ENCODE measurements around the gene ACTR8.

The ACTR8 gene

GRCh38 chr3:53843195-53844177, 38.5 kb downstream of the ACTR8 start:
- TF ChIP-seq, protein P1, sequence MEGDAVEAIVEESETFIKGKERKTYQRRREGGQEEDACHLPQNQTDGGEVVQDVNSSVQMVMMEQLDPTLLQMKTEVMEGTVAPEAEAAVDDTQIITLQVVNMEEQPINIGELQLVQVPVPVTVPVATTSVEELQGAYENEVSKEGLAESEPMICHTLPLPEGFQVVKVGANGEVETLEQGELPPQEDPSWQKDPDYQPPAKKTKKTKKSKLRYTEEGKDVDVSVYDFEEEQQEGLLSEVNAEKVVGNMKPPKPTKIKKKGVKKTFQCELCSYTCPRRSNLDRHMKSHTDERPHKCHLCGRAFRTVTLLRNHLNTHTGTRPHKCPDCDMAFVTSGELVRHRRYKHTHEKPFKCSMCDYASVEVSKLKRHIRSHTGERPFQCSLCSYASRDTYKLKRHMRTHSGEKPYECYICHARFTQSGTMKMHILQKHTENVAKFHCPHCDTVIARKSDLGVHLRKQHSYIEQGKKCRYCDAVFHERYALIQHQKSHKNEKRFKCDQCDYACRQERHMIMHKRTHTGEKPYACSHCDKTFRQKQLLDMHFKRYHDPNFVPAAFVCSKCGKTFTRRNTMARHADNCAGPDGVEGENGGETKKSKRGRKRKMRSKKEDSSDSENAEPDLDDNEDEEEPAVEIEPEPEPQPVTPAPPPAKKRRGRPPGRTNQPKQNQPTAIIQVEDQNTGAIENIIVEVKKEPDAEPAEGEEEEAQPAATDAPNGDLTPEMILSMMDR (IDR thresholded peaks at IDR 0.05; ENCODE audit: insufficient read depth, missing control alignments) = no peak
- FAIRE-seq (no peak), DNase-seq (ENCODE audit: insufficient read length, low spot score) (no peak)

DNA sequence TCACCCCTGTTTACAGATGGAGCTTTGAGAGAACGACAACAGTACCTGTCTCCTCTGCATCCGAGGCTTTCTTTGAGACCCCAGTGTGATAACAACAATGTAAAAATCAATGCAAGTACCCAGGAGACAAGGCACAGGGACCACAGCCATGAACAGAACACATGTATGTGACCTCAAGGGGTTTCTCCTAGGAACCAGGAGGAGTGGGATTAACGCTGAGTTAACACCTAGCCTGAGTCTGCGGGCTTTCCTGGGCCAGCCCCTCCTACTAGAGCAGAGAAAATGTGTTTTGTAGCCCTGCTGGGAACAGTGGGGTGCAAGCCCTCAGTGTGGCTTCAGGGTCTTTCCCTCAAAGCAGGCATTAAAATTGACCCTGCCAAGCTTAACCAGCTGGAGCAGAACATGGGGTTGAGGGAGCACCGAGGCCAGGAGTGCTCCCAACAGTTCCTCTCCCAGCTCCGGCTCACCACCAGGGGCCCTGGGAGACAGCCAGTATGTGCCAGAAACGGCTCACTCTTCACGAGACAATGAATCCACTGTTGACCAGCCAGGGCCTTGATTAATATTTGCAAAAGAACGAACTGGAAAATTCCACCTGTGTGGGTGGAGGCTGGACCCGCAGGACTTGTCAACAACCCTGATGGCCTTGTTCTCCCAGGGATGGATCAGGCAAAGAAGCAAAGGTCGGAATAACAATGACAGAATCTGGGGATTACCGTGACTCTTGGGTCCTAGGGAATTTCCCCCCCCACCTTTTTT, 39.3 kb downstream of the ACTR8 start:
- DNase-seq (ENCODE audit: insufficient read length, low spot score) (no peak), FAIRE-seq (no peak)
- TF ChIP-seq, protein P1 (IDR thresholded peaks at IDR 0.05; ENCODE audit: insufficient read depth, missing control alignments) = no peak

DNA sequence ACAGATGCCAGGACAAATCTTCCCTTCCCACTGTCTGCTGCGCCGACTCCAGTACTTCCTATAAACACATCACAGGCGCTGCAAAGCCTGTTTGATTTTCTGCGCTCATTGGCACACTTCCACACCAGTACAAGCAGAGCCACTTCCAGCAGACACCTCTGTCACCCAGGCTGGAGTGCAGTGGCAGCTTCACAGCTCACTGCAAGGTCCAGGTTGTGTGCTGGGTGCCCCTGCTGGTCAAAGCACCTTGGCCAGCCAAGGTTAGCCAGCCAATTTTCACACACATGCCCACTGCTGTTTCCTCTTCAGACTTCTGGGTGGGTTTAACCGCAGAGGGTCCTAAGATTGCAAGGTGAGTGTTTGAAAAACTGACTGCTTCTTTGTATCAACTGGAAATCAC, 40.7 kb downstream of the ACTR8 start:
- no peak for FAIRE-seq

GRCh38 chr3:53837331-53837730, 44.6 kb downstream of the ACTR8 start:
- FAIRE-seq = no peak
- no peak for DNase-seq (ENCODE audit: insufficient read length, low spot score)
- TF ChIP-seq, protein P1 (IDR thresholded peaks at IDR 0.05; ENCODE audit: insufficient read depth, missing control alignments) = no peak

More for the DNA sequence above, 40.7 kb downstream of the ACTR8 start:
- no peak for DNase-seq (ENCODE audit: insufficient read length, low spot score)
- TF ChIP-seq, protein P1 (IDR thresholded peaks at IDR 0.05; ENCODE audit: insufficient read depth, missing control alignments) = no peak

DNA sequence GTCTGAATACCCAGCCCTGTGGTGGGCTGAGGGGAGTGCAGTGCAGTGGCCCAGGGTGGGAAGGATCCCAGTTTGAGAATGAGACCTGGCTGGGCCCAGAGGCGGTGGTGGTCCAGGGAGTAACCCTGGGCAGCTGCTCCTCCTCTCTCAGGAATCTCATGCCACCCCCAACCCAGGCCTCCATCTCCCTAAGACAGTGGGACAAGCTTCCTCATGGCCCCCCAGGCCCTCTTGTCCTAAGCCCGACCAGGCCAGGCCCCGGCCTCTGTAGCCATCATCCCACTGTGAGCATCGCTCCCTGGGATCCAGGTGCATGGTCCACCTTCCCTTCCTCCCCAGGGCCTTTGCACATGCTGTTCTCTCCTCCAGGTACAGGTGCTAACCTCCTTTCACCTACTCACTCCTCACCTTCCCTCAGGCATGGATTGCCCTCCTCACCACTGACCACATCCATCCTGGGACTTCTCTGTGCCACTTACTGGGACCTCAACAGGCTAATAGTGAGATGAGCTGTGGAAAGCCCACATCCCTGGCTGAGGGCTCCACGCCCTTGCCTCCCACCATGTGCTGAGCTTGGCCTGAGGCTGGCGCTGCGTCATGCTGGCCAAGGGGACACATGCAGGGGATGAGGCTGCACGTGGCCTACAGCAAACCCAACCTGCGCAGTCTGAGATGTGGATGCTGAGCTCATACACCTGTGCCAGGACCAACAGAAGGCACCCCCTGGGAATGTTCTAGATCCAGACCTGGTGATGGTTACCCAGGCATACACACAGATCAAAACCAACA, 45.7 kb downstream of the ACTR8 start:
- DNase-seq (ENCODE audit: insufficient read length, low spot score) (no peak), FAIRE-seq (no peak)
- TF ChIP-seq, protein P1 (IDR thresholded peaks at IDR 0.05; ENCODE audit: insufficient read depth, missing control alignments) = no peak

GRCh38 chr3:53835257-53835656, 46.7 kb downstream of the ACTR8 start:
- TF ChIP-seq, protein P1 (IDR thresholded peaks at IDR 0.05; ENCODE audit: insufficient read depth, missing control alignments) = no peak
- FAIRE-seq = no peak
- DNase-seq (ENCODE audit: insufficient read length, low spot score) = no peak
